COLO668 (cell line): ENCODE data around the gene ZNF627.
"Not testable (repeated sequence)": the region's sequence is repeated elsewhere in the genome, so short reads cannot be mapped to it uniquely, and the experiment has no call there.

ENCODE experiments used
- DNase-seq: peaks from one replicate; lab custom pipeline; 2025; ENCODE audit not compliant: unreplicated experiment; lab: John Stamatoyannopoulos, UW

The ZNF627 gene

GRCh38 chr19:11573763-11574162 lies 23.5 kb upstream of the ZNF627 start:
- DNase-seq, result not testable (repeated sequence)

- no peak for DNase-seq
Observed at GRCh38 chr19:11574689-11575088, 22.6 kb upstream of the ZNF627 start.

- DNase-seq, result no peak
Observed at GRCh38 chr19:11576227-11576626, 21.1 kb upstream of the ZNF627 start.

- no peak for DNase-seq
Observed at GRCh38 chr19:11577451-11578257, 19.6 kb upstream of the ZNF627 start, which contains the start of gene ACP5. TSS of gene ACP5 (minus strand) at chr19:11577645. CDS start at chr19:11577317, 328 bp downstream.

GRCh38 chr19:11578258-11579142 lies 18.8 kb upstream of the ZNF627 start:
- peak; percentile 58 for DNase-seq

- DNase-seq, result no peak
Observed at GRCh38 chr19:11580116-11580515, 17.2 kb upstream of the ZNF627 start.

- DNase-seq, result no peak
Observed at GRCh38 chr19:11581740-11582139, 15.5 kb upstream of the ZNF627 start.

GRCh38 chr19:11586331-11586730 lies 11.0 kb upstream of the ZNF627 start:
- no peak for DNase-seq

- DNase-seq, result peak; percentile 68
Observed at GRCh38 chr19:11587302-11587974, 9.8 kb upstream of the ZNF627 start.

GRCh38 chr19:11587975-11588631 lies 9.2 kb upstream of the ZNF627 start:
- DNase-seq, result peak; percentile 11

GRCh38 chr19:11594084-11594483 lies 3.2 kb upstream of the ZNF627 start:
- no peak for DNase-seq

GRCh38 chr19:11596156-11596555 lies 1.1 kb upstream of the ZNF627 start:
- no peak for DNase-seq

- no peak for DNase-seq
Observed at GRCh38 chr19:11598103-11598483, 810 bp downstream of the ZNF627 start.

GRCh38 chr19:11598746-11599145 lies 1.5 kb downstream of the ZNF627 start:
- no peak for DNase-seq

GRCh38 chr19:11599704-11600103 lies 2.4 kb downstream of the ZNF627 start:
- not testable (repeated sequence) for DNase-seq

GRCh38 chr19:11606484-11606883 lies 9.2 kb downstream of the ZNF627 start:
- DNase-seq, result no peak

GRCh38 chr19:11611730-11612129 lies 14.4 kb downstream of the ZNF627 start:
- no peak for DNase-seq

- DNase-seq, result no peak
Observed at GRCh38 chr19:11612816-11613511, 15.7 kb downstream of the ZNF627 start.

GRCh38 chr19:11617180-11618062 lies 20.1 kb downstream of the ZNF627 start:
- DNase-seq, result no peak
